GM19463 (cell line): ENCODE data around the gene ABCA4.
"Not testable (repeated sequence)": the region's sequence is repeated elsewhere in the genome, so short reads cannot be mapped to it uniquely, and the experiment has no call there.

Experiments used
- ATAC-seq: cut with Tn5 transposase; IDR thresholded peaks from one replicate; pipeline ENCODE4 v1.9.1; 2021; ENCODE audit warnings: mild to moderate bottlenecking, moderate library complexity; ENCODE audit not compliant: unreplicated experiment

Gene ABCA4

GRCh38 chr1:93960641-93961147, 160.3 kb downstream of the ABCA4 start:
- no peak for ATAC-seq

GRCh38 chr1:93959413-93959812, 161.5 kb downstream of the ABCA4 start:
- no peak for ATAC-seq

- ATAC-seq = no peak
Observed at GRCh38 chr1:93958726-93959100, 162.2 kb downstream of the ABCA4 start.

GRCh38 chr1:93958032-93958725, 162.8 kb downstream of the ABCA4 start:
- no peak for ATAC-seq

- no peak for ATAC-seq
Observed at GRCh38 chr1:93955765-93956164, 165.2 kb downstream of the ABCA4 start.

GRCh38 chr1:93947002-93947686, 173.8 kb downstream of the ABCA4 start:
- ATAC-seq = not testable (repeated sequence)
